Inferior parietal cortex (tissue), 1 donor: Measurements from ENCODE around the gene PKP4.

ENCODE experiments used
- DNase-seq: peaks from one replicate; pipeline ENCODE4 v3.0.0-alpha.2; 2016; ENCODE audit errors: extremely low spot score

Gene PKP4

DNA sequence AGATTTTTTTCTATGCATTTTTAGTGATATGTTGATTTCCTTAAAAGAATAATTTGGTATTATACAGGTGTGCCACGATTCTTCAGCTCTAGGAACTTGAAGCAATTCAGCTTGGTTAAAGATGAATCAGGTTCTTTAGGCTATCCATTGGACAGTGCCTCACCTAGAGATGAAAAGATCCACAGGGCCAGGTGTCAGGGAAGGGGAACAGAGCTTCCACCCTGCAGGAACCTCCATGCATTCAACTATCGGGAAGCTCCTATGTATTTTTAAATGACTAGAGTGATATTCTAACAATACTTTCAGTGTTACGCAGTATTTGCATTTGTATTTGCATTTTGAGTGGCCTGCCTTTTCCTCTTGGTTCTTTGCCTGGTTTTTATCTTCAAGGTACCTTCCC lies 40.2 kb downstream of the PKP4 start:
- no peak for DNase-seq

DNA sequence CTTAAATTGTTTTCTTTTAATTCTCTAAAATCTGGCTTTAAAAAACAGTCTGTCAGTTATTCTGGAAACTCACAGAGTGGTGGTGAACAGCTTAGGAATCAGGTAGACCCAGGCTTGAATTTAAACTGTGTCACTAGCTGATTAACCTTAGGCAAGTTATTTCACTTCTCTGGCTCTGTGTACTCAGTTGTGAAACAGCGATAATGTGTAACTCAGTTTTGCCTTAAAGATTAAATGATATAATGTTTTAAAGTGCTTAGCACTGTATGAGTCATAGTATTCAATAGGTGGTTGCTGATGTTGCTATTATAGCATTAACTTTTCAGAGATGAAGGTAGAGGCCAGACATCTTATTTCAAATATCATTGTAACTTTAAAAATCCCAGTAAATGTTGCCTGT lies 40.7 kb downstream of the PKP4 start:
- DNase-seq = no peak

DNA sequence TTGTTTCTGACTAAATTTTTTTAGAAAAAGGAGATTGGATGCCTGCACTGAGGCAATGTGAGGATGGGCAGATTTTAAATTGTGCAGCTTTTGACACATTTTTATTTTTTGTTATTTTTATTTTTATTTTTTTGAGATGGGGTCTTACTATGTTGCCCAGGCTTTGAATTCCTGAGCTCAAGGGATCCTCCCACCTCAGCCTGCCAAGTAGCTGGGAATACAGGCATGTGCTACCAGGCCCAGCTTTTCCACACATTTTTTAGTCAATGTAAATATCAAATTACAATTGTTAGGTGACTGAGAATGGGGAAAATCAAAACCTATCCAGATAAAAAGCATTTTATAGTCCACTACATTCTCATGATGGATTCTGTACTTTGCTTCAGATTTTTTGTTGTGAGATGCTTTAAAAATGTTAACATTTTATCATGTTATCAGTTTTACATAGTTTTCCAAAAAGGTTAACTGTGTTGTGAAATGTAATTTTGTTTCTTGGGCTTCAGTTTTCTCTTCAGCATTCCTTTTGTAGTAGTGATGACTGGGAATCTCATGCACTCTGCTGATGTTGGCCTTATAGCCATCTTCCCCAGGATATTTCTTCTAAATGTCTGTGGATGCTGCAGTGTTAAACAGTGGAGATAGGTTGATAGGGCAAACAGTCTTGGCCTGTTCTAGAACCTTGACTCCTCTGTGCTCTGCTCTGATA lies 41.4 kb downstream of the PKP4 start:
- DNase-seq = no peak

DNA sequence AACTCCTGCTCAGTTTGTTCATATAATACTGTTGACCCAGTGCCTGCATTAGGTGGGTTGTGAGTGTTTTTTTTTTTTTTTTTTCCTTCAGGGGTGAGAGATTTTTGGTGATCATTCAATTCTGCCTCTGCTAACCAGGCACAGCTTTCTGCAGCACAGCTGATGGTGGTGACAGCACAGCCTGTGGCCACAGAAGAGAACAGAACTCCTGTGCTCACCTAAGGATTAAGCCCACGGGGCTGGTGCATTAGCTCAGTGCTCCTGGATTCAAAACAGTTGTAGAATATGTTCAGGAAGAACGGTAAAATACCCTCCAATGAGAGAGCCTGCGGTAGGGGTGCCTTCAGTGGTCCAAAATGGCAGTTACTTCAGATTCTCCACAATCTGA lies 42.0 kb downstream of the PKP4 start:
- no peak for DNase-seq

DNA sequence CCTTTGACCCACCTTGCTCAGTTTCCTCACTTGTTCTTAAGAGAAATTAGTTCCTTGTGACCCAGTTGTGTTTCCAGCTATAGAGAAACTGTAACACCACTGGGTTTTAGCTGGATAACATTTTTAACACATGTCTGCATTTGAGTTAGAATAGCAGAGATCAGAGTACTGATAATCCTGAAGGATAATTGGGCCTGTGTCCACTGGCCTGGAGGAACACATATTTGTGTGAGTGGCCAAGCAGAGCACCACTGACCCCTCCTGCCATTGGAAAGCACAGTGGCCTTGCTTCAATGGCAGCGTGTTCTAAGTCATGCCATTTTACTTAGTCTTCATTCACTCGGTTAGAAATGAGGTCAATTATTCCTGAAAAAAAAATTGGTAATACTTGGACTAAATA lies 42.6 kb downstream of the PKP4 start:
- no peak for DNase-seq

DNA sequence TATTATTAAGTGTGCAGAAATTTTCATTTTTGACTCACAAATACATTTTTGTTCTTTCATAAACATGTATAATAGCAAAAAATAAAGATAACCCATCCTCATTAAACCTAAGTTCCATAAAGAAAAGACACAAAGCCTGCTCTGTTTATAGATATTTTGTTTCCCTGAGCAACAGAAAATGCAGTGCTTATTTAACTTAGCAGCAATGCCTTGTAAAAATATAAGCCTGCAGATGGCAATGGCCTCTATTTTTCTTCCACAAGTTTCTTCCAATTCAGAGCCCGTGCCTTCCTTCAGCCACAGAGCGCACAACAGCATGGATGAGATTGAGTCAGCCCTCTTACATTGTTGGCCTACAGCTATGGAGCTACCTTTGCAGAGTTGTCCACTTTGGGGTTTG lies 43.6 kb downstream of the PKP4 start:
- DNase-seq = no peak

DNA sequence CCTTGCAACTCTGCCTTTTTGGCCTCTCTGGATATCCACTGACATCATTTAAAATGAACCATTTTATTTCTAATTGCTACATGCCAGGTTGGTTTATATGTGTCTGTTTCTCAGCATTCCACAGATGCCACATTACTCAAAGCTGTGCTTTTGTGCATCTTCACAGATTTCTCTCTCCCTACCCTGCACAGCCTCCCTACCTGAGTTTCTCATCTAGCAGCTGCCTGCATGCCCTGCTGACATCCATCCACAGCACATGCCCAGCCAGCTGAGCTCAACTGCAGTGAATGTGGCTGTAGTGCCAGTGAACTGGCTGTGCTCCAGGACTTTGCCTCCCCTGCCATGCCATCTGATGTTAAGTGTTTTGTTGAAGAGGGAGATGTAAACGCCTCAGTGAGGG lies 44.5 kb downstream of the PKP4 start:
- DNase-seq = no peak

DNA sequence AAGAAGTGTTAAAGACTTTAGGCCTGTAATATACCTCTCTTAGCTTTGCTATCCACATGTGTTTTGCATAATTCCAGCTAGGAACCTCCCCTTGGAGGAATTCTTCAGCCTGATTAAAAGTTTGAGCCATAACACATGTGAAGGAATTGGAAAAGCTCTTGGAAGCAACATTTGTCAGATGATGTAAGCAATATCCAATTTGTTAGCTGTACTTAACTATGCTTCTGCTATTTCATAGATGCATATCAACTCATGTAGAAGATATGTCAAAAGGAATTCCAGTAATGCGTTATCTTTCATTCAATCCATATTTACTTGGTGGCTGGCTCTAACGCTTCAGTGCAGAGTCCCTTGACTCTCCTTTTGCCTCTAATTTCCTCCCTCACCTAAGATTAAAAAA lies 46.2 kb downstream of the PKP4 start:
- DNase-seq = no peak

DNA sequence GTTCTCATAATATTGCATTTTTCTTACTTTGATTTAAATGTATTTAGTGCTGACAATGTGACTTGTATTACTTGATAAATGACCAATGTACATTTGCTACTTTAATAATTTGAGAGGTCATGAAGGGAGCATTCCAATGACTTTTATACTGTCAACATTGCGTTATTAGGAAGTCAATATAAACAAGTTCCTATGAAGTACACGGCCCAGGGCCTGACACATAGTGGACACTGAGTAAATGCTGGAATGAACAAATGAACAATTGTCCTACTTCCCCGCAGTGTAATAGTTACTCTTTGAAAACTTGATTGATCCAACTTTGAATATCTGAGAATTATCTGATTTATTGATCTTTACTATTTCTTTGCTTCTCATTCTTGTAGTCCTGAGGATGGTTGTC lies 47.3 kb downstream of the PKP4 start:
- no peak for DNase-seq

DNA sequence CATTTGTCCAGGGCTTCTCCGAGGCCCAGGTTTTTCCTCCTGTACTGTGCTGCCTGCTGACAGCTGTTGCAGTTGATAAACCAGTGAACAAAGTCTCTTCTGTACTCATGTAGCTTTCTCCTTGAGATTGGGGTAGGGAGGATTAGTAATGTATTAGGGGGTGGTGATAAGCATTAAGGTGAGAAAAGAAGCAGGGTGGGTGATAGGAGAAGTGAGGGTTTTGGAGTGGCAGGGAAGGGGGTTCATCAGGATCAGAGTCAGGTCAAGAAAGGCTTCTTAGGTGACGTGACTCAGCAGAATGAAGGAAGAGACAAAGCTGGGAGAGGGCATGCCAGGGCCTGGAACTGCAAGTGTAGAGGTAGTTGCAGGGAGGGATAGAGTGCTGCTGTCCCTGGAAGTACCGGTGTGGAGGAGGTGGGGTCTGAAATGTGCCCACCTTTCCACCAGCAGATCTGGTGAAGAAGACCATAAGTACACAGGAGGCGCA lies 48.7 kb downstream of the PKP4 start:
- DNase-seq = no peak

DNA sequence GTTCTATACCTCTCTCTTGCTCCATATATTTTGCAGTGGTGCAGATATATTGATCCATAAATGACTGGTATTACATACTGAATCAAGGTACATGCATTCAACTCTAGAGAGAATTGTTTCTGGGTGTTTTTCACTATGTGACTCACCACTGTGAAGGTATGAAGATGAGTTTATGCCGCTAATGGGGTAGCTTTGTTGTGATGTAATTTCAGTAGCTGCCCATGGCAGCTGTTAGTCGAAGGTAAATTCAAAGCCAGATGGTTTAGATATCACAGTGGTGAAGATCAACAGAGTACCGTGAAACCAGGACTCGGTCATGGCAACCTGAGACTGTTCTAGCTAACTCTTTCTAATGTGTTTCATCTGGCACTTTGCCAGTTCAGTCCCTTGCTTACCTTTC lies 50.4 kb downstream of the PKP4 start:
- DNase-seq = no peak

DNA sequence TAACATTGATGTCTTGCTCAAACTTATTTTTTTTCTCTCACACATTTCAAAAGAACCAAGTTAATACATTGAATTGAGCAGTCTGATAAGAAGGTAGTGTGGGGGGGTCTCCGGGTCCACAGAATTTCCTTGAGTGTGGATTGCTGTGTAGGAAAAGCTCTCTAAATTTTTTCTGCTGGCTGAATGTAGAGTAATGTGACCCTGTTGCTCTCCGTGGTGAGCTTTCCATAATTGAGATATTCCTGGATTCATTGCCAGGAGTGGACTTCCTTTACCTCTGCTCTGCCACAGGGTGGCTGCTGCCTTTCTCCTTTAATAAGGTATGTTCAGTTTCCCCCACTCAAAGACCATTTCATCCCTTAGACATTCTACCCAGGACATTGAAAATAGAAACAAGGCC lies 50.9 kb downstream of the PKP4 start:
- DNase-seq = no peak

DNA sequence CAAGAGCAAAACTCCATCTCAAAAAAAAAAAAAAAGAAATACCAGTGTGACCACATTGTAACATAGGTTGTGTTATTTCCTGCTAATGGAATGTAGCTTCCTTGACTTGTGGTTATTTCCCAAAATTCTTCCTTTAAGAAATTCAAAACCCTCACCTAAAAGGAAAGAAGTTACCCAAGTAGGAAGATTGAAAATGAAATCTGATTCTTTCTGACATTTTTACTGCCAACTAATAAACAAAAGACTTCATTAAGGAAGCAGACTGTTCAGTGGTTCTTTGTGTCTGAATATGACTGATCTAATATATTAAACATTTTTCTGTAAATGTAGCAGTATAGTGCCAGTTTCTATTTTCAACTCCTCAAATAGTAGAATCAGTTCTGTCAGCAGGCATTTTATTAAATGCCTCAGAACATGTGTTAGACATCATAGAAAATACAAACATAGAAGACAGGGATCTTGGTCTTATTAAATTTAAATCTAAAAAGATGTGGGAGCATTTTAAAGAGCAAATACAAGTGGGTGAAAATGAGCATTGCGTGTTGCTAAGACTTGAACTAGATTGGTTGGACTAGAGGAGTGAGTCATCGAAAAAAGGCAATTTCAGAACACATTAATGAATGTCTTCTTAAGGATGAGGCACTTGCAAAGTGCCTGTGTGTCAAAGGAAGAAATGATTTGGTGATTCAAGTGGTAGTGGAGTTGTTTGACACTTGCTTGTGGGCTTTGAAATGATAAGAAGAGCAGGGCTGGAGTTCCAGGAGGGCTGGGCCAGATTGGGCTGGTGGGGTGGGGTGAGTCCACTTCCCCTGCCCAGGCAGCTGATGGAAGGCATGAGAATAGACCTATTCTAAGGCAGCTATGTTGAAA lies 53.4 kb downstream of the PKP4 start:
- DNase-seq = no peak

DNA sequence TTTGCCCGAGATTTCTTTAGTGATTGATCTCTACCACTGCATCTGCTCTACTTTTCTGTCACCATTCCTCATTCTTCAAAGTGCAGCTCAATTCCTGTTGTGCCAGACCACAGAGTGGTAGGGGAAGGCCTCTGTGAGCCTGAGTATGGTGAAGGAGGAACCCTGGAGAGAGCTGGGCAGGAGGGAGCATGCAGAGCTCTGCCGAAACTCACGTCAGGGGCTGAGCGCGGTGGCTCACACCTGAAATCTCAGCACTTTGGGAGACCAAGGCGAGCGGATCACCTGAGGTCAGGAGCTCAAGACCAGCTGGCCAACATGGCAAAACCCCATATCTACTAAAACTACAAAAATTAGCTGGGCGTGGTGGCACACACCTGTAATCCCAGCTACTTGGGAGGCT lies 54.1 kb downstream of the PKP4 start:
- DNase-seq = no peak

DNA sequence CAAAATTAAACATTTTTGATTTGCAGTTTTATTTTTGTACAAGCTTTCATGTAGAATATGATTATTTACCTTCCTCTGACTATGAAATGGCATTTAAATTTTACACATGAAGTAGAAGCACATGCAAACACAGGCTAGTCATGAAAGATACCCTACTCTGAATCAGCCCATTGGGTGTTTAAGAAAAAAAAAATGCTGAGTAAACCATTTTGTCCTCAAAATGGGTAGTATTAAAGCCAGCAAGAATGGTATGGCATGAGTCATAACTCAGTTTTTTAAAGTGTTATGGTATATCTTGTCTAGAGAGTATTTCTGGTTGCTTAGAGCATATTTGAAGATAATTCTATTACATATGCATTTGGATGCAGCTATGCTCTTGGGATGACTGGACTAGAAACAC lies 55.0 kb downstream of the PKP4 start:
- no peak for DNase-seq

DNA sequence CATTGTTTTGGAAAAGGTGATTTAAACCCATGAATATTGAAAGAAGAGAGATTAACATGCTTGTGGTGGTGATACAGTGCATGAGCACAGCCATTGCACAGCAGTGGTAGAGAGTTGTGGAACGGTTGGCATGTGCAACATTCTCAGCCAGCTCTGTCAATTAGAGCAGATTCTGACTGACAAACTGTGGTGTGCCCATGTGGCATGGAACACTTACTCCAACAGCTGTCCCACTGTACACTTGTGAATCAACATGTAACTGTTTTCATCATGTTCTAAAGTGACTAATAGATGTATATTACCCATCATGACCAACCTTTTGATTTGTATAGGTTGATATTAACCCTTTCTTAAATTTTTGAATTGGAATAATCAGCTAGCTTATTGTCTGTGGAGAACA lies 55.6 kb downstream of the PKP4 start:
- DNase-seq = no peak

DNA sequence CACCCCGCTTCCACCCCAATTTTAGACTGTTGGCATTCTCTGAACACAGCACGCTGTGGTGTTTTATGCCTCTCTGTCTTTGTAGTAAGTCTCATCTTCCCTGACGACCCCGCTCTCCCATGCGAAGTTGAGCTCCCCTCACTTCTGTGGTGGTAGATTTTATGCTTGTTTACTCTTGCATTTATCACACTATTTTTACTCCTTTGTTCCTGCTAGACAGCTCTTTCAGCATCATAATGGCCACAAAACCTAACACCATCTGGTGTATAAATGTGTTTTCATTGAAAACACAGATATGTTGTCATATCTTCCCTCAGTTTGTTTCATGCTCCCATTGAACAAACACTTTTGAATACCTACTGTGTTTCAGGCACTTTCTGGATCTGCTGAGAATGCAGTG lies 57.1 kb downstream of the PKP4 start:
- DNase-seq = no peak

DNA sequence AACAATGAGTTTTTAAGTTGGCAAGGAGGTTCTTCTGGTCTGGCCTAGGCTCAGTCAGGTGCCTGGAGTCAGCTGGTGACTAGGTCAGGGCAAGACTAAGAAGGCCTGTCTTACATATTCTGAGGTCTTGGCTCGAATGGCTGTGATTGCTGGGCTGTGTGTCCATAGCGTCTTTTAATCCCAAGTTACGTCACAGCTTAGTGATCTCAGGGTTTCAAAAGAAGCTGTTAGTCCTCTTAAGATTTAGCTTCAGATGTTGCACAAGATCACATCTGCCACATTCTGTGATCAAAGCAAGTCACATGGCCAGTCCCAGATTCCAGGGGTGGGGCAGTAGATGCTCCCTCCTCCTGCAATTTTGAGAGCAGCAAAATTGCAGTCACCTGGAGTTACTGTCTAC lies 61.3 kb downstream of the PKP4 start:
- DNase-seq = no peak

DNA sequence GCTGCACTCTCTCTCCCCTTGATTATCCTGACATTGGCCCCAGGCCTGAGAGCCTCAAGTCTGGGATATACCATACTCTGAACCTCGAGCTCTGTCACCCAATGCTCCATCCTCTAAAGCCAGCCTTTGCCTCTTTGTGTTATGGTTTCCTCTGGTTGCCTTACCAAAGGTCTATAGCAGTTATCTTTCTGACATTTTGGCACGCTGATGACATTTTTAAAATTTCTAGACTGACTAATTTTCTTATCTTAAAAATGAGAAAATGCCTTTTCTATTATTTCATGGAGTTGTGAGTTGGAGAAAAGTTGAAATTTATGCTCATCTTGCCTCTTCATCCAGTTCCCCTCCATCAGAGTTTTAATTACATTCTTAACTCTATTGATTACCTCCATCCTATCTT lies 62.7 kb downstream of the PKP4 start:
- no peak for DNase-seq

DNA sequence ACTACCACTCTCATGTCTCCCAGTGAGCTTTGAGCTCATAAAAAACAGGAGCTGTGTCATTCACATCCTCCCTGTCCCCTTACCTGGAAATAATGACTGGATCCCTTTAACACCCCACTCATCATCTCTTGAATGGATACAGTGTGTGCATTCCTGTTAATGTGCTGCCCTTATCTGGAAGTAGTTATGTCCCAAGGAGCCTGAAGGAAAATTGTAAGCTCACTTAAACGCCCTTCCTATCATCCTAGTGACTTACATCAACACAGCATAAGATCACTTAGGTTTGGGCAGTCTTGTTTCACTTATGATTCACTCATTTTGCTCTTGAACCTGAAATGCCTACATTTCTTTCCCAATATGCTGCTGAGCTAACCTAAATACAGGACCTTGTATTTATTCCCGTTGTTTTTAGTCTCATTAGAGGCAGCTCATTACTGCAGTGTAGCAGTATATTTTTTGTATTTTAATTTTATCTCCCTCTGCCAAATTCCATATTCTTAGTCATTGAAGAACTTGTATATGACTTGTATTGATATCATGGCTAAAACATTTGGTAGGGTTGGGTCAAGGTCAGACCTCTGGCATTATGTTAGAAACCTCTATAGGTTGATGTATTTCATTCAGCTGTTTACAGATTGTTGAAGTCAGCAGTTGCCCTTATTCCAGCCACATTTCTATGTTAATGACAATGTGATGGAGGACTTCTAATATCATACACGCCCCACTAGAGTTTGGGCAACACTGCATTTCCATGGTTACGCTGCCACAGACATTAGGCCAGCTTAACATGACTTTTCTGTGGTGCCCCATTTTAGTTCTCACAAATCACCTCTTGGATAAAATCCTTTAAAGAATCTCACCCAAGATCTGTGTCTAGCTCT lies 72.9 kb downstream of the PKP4 start:
- DNase-seq = no peak

DNA sequence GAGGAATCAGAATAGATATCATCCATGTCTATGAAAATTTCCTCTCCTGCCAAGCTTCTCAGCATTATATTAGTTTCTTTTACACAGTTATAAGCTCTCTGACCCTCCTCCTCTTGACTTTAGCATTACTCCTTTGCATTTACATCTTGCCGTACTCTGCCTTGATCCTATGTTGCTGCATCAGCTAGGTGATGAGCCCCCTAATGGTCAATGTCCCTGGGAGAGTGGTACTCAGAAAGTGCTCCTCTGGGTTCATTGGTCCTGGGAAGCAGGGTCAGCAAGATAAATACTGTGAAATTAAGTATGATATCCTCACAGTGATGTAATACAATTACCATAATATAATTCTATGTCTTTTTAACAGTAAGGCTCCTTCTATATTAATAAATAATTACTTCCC lies 74.1 kb downstream of the PKP4 start:
- DNase-seq = no peak

DNA sequence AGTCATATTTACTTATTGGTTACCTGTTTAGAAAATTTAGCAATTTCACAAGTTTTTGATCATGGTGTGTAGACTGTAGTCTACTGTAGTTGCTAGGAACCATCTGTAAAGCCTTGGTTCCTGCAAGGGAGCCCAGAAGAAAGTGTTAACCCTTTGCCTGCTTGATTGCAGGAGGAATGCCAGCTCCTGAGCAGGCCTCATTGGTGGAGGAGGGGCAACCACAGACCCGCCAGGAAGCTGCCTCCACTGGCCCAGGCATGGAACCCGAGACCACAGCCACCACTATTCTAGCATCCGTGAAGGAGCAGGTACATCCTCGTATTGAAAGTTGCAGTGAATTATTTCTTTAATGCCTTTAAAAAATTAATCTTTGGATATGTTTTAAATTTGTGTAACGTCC lies 76.3 kb downstream of the PKP4 start:
- no peak for DNase-seq
